Neural cell (in vitro differentiated cells): ENCODE results near the gene ARPC3. TPM values are rescaled to one million over a fixed set of nuclear protein-coding genes. Genes with fewer than 3 reads are reported as not detected.

Experiments used
- H2AFZ ChIP-seq: fragments of 200-600, 300-800 bp; sonication (generic), shearing (Covaris generic); 2 replicates; pipeline ENCODE4 v1.6.0; 2014; ENCODE audit warnings: low read depth, mild to moderate bottlenecking, antibody characterized with exemption, low read length, moderate library complexity
- H3F3A ChIP-seq: fragments of 200-600 bp; shearing (Covaris generic); 2 replicates; pipeline ENCODE4 v1.6.1; 2016; ENCODE audit warnings: mild to moderate bottlenecking, moderate library complexity, mixed read lengths, antibody characterized with exemption, low read length; ENCODE audit not compliant: insufficient read depth, poor library complexity, severe bottlenecking
- H3K27ac ChIP-seq: fragments of 200-600, 300-800 bp; sonication (generic), shearing (Covaris generic); 2 replicates; pipeline ENCODE4 v1.5.1; 2014; ENCODE audit warnings: mild to moderate bottlenecking, low read length, moderate library complexity
- H3K27me3 ChIP-seq: fragments of 300-800, 200-600 bp; sonication (generic), shearing (Covaris generic); 2 replicates; pipeline ENCODE4 v1.6.0; 2014; ENCODE audit warnings: mild to moderate bottlenecking, low read depth, low read length, moderate library complexity; ENCODE audit not compliant: insufficient read depth
- H3K36me3 ChIP-seq: fragments of 300-800, 200-600 bp; sonication (generic), shearing (Covaris generic); 2 replicates; pipeline ENCODE4 v1.5.1; 2014; ENCODE audit warnings: mild to moderate bottlenecking, antibody characterized with exemption, low read length, moderate library complexity; ENCODE audit not compliant: insufficient read depth
- H3K4me2 ChIP-seq: fragments of 300-800, 200-600 bp; sonication (generic), shearing (Covaris generic); 2 replicates; pipeline ENCODE4 v1.6.0; 2014; ENCODE audit warnings: mild to moderate bottlenecking, low read length
- H3K4me3 ChIP-seq: fragments of 300-800, 200-600 bp; sonication (generic), shearing (Covaris generic); 2 replicates; pipeline ENCODE4 v1.5.1; 2014; ENCODE audit warnings: mild to moderate bottlenecking, low read length, moderate library complexity
- H3K79me2 ChIP-seq: fragments of 200-600 bp; shearing (Covaris generic); replicated peaks from 2 replicates; pipeline ENCODE4 v1.6.0; 2014; ENCODE audit warnings: mild to moderate bottlenecking, low read length, moderate library complexity; ENCODE audit not compliant: insufficient read depth
- H3K9ac ChIP-seq: fragments of 300-800, 200-600 bp; sonication (generic), shearing (Covaris generic); 2 replicates; pipeline ENCODE4 v1.6.1; 2016; ENCODE audit warnings: mild to moderate bottlenecking, low read length, mixed read lengths
- H3K9me2 ChIP-seq: fragments of 200-600 bp; shearing (Covaris generic); 2 replicates; pipeline ENCODE4 v1.6.1; 2016; ENCODE audit warnings: mild to moderate bottlenecking, low read length, mixed read lengths; ENCODE audit not compliant: insufficient read depth
- H3K9me3 ChIP-seq: fragments of 200-600, 300-800 bp; sonication (generic), shearing (Covaris generic); 2 replicates; pipeline ENCODE4 v1.6.1; 2016; ENCODE audit warnings: mild to moderate bottlenecking, mixed run types, low read length, moderate library complexity, mixed read lengths
- H4K20me1 ChIP-seq: fragments of 200-600 bp; shearing (Covaris generic); 2 replicates; pipeline ENCODE4 v1.6.1; 2016; ENCODE audit warnings: mild to moderate bottlenecking, mixed run types; ENCODE audit not compliant: insufficient read depth
- EP300 ChIP-seq: fragments of 450-650 bp; conservative IDR thresholded peaks from 2 replicates; pipeline ENCODE4 v1.6.1; 2014; ENCODE audit warnings: antibody characterized with exemption, mild to moderate bottlenecking, moderate library complexity; ENCODE audit not compliant: poor library complexity, severe bottlenecking
- EZH2 ChIP-seq: fragments of 200-600, 300-800 bp; shearing (Covaris generic), sonication (generic); IDR thresholded peaks from 2 replicates; pipeline ENCODE4 v1.6.1; 2014; ENCODE audit warnings: antibody characterized with exemption, low read length, borderline replicate concordance, mild to moderate bottlenecking; ENCODE audit not compliant: insufficient read depth, poor library complexity, severe bottlenecking
- MXI1 ChIP-seq: fragments of 450-650 bp; conservative IDR thresholded peaks from 2 replicates; pipeline ENCODE4 v1.6.1; 2014; ENCODE audit warnings: antibody characterized with exemption, mild to moderate bottlenecking; ENCODE audit not compliant: poor library complexity, severe bottlenecking
- POLR2AphosphoS5 ChIP-seq: IDR thresholded peaks from 2 replicates; pipeline ENCODE4 v1.6.1; 2012
- RAD21 ChIP-seq: fragments of 450-650 bp; conservative IDR thresholded peaks from 2 replicates; pipeline ENCODE4 v1.6.1; 2014; ENCODE audit warnings: antibody characterized with exemption, mild to moderate bottlenecking, moderate library complexity
- SMC3 ChIP-seq: fragments of 450-650 bp; conservative IDR thresholded peaks from 2 replicates; pipeline ENCODE4 v1.6.1; 2014; ENCODE audit warnings: antibody characterized with exemption, mild to moderate bottlenecking, moderate library complexity; ENCODE audit not compliant: poor library complexity
- TAF1 ChIP-seq: IDR thresholded peaks from 2 replicates; pipeline ENCODE4 v1.6.1; 2012; ENCODE audit warnings: low read depth
- polyA plus RNA-seq: library from polyadenylated mRNA; depleted of rRNA; stranded (reverse); fragments of >200 nt; gene quantifications from 2 replicates; pipeline ENCODE4 v1.2.3, GENCODE V29; 2014
- TF ChIP-seq, protein P1 (sequence below): IDR thresholded peaks from 2 replicates; pipeline ENCODE4 v1.6.1; 2012; ENCODE audit warnings: borderline replicate concordance
- TF ChIP-seq, protein P2 (sequence below): fragments of 450-650 bp; IDR thresholded peaks from 2 replicates; pipeline ENCODE4 v1.5.1; 2014; ENCODE audit warnings: antibody characterized with exemption, mild to moderate bottlenecking, moderate library complexity; ENCODE audit not compliant: poor library complexity, severe bottlenecking

Gene ARPC3
- polyA plus RNA-seq, 1 donor from 2014 or later = 897 TPM

DNA sequence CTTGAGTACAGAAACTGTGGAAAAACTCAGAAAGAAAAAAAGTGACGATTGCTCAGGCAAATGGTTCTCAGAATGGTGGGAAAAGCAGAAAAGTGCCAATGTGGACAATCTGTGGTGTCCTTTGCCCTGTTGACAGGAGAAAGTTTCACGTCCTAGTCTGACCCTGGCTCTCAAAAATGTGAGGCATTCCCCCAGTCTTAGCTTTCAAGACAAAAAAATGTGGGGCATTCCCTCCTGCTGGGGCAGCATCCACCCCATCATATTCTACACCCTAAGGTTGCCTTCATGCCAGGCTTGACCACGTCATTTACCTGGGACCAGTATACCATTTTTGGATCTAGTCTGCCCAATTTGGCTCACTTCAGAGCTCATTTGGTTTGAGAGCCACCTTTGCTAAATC is 25.9 kb downstream of the ARPC3 start:
- H3K9ac ChIP-seq = no peak overlapping the region
- no peaks in the 10 kb centered on the region for H3K9me2 ChIP-seq
- H3K27ac ChIP-seq = no peak overlapping the region
- no peak overlapping the region for H3K4me2 ChIP-seq
- H4K20me1 ChIP-seq = no peaks in the 10 kb centered on the region
- H3K36me3 ChIP-seq = no peaks in the 10 kb centered on the region
- H3K4me3 ChIP-seq = no peak overlapping the region
- no peaks in the 10 kb centered on the region for H3F3A ChIP-seq
- H3K79me2 ChIP-seq = no peaks in the 10 kb centered on the region
- no peaks in the 10 kb centered on the region for H3K9me3 ChIP-seq
- TF ChIP-seq TAF1 = no peak
- TF ChIP-seq SMC3 = no peak
- TF ChIP-seq, protein P1, sequence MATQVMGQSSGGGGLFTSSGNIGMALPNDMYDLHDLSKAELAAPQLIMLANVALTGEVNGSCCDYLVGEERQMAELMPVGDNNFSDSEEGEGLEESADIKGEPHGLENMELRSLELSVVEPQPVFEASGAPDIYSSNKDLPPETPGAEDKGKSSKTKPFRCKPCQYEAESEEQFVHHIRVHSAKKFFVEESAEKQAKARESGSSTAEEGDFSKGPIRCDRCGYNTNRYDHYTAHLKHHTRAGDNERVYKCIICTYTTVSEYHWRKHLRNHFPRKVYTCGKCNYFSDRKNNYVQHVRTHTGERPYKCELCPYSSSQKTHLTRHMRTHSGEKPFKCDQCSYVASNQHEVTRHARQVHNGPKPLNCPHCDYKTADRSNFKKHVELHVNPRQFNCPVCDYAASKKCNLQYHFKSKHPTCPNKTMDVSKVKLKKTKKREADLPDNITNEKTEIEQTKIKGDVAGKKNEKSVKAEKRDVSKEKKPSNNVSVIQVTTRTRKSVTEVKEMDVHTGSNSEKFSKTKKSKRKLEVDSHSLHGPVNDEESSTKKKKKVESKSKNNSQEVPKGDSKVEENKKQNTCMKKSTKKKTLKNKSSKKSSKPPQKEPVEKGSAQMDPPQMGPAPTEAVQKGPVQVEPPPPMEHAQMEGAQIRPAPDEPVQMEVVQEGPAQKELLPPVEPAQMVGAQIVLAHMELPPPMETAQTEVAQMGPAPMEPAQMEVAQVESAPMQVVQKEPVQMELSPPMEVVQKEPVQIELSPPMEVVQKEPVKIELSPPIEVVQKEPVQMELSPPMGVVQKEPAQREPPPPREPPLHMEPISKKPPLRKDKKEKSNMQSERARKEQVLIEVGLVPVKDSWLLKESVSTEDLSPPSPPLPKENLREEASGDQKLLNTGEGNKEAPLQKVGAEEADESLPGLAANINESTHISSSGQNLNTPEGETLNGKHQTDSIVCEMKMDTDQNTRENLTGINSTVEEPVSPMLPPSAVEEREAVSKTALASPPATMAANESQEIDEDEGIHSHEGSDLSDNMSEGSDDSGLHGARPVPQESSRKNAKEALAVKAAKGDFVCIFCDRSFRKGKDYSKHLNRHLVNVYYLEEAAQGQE = no peak
- TF ChIP-seq, protein P2, sequence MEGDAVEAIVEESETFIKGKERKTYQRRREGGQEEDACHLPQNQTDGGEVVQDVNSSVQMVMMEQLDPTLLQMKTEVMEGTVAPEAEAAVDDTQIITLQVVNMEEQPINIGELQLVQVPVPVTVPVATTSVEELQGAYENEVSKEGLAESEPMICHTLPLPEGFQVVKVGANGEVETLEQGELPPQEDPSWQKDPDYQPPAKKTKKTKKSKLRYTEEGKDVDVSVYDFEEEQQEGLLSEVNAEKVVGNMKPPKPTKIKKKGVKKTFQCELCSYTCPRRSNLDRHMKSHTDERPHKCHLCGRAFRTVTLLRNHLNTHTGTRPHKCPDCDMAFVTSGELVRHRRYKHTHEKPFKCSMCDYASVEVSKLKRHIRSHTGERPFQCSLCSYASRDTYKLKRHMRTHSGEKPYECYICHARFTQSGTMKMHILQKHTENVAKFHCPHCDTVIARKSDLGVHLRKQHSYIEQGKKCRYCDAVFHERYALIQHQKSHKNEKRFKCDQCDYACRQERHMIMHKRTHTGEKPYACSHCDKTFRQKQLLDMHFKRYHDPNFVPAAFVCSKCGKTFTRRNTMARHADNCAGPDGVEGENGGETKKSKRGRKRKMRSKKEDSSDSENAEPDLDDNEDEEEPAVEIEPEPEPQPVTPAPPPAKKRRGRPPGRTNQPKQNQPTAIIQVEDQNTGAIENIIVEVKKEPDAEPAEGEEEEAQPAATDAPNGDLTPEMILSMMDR = no peak
- no peak for TF ChIP-seq RAD21
- TF ChIP-seq EP300 = no peak
- no peak for TF ChIP-seq EZH2
- no peak for TF ChIP-seq POLR2AphosphoS5
- TF ChIP-seq MXI1 = no peak
- H2AFZ ChIP-seq = no peak overlapping the region
- H3K27me3 ChIP-seq = no peaks in the 10 kb centered on the region

DNA sequence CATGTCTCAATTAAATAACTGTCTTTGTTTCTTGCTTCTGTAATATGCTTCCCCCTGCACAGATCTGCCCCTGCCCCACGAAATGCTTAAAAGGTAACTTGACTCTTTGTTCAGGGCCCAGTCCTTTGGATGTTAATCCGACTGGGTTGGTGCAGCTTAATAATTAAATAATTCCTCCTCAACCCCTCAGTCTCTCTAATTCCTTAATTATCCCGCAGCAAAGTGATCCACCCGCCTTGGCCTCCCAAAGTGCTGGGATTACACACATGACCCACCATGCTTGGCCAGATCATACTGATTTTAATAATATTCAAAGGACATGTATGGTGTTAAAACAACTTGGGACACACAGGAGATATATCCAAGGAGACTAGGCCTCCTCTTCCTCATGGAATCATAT is 28.4 kb downstream of the ARPC3 start:
- Histone ChIP-seq H3K9me2 (no peaks in the 10 kb centered on the region), H3K9me3 (no peaks in the 10 kb centered on the region), H3K27me3 (no peaks in the 10 kb centered on the region), H3K4me3 (no peak overlapping the region), H3K4me2 (no peak overlapping the region), H4K20me1 (no peaks in the 10 kb centered on the region), H3F3A (no peaks in the 10 kb centered on the region), H3K27ac (no peak overlapping the region), H3K9ac (no peak overlapping the region), H3K79me2 (no peaks in the 10 kb centered on the region), H2AFZ (no peak overlapping the region), H3K36me3 (no peaks in the 10 kb centered on the region)
- TF ChIP-seq, protein P2 = no peak
- TF ChIP-seq POLR2AphosphoS5 = no peak
- TF ChIP-seq MXI1 = no peak
- no peak for TF ChIP-seq SMC3
- TF ChIP-seq TAF1 = no peak
- no peak for TF ChIP-seq EZH2
- no peak for TF ChIP-seq EP300
- TF ChIP-seq, protein P1 = no peak
- no peak for TF ChIP-seq RAD21
